NCI-H2107 treated with DMSO at 0.1 percent for 48 hours (cell line): ENCODE measurements around the gene LMO2.
A peak's percentile ranks its signal among the peaks of the same experiment; 100 is the strongest.
"Not testable (repeated sequence)": the region's sequence is repeated elsewhere in the genome, so short reads cannot be mapped to it uniquely, and the experiment has no call there.

Source experiments
- DNase-seq: peaks from one replicate; lab custom pipeline; 2025; ENCODE audit not compliant: unreplicated experiment; lab: John Stamatoyannopoulos, UW

Gene LMO2

DNA sequence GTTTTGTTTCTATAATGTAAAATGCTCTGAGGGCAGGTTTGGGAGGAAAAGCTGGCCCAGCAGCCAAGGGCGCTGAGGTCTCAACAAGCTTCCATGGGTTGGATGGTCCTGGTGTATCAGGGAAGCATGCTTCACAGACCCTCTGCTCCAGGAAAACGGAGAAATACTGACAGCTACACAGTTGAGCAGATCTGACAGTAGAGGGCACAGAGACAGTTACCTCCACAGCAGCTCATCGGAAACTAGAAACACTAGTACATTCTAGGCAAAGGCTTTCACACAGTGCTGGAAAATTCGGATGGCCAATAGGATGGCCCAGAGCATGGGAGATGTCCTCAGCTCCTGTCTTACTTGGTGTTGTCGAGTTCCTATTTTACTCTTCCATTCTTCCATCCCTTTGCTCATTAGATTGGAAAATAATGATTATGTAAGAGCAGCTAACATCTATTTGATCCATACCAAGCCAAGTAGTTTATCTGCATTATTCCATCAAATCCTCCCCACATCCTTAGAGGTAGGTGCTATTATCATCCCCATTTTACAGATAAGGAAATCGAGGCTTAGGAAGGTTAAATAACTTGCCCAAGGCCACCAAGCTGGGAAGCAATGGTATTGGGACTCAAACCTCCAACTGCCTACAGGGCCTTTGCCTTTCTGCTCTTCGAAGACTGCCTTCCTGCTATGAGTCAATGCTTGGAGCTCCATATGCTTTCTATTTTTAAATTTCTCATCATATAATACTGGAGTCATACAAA is 28.3 kb downstream of the LMO2 start:
- no peak for DNase-seq

DNA sequence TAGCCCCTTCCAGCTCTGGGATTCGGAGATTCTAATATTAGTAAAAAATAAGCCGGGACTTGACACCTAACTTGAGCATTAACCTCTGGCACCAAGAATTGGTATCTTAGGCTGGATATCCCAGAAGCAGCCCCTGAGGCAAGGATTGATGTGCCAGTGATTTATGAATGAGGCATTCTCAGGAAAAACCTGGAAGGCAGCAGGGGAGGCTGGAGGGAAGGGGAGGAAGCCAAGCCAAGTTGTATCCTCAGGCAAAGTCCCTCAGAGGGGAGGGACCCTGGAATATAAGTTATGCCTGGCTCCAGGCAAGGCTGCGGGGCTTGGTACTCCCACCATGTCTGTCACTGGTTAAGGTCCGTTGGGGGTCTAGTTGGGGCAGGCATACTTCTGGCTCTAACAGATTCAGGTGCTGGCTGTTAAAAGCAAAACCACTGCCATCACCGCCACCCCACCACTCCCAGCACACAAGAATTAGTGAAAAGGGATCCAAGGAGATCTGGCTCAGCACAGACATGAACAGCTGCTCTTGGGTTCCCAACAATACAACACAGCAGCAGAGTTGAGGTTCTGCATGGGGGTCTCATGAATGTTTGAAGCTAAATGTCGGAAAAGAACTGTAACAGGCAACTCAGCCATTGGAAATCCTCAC is 29.8 kb downstream of the LMO2 start:
- no peak for DNase-seq

DNA sequence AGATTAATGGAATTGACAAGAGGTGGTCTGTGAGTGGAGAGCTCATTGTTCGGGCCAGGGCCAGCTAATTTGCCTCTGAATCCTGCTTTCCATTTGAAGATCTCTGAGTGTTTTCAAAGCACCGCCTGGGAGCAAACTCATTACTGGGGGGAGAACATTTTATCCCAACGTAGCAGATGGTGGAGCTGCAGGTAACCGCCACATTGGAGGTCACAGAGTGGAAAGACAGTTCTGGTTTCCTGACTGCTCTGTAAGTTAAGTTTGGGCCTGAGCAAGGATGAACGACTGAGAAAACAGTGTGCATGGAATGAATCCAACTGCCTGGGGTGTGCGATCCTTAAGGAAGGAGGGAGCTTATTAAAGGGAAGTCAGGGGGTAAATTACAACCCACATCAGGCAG is 30.5 kb downstream of the LMO2 start:
- DNase-seq, result peak; percentile 12

DNA sequence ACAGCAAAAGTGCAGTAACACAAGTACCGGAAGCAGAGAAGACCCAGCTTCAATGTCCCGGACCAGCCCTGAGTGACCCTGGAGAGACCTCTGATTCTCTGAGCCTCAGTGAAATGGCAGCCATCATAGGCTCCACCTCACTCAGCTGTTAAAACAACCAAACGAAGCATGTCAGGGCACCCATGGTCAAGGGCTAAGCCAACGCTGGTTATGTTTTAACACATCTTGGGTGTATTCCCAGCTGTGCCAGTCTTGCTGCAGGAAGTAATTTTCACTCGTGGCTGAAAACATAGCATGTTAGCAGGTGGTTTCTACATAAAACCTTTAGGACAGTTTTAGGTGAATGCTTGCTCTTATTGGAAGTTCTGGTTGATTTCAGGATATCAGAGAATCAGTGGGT is 30.9 kb downstream of the LMO2 start:
- DNase-seq, result peak; percentile 37

GRCh38 chr11:33859306-33859705 is 32.6 kb downstream of the LMO2 start:
- no peak for DNase-seq

DNA sequence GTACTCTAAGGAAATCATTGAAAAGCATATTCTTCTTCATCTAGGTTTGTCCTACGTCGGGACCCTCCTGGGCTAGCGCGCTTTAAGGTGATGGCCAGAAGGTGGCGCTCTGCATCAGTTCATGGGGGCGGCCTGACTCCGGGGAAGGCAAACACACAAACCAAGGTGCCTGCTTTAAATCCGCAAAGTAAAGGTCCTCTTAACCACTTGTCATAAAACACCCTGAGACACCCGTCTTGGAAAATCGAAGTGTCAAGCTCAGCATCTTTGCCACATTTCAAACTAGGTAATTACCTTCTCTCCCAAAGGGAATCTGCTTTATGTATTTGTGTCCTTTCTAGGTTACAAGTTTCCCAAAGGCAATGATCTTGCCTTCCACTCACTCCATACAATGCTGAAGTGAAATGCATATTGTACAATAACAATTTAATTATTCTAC is 33.9 kb downstream of the LMO2 start:
- peak; percentile 48 for DNase-seq

- no peak for DNase-seq
Measured at GRCh38 chr11:33855500-33855899, 36.4 kb downstream of the LMO2 start.

GRCh38 chr11:33848717-33849390 is 43.0 kb downstream of the LMO2 start:
- no peak for DNase-seq

DNA sequence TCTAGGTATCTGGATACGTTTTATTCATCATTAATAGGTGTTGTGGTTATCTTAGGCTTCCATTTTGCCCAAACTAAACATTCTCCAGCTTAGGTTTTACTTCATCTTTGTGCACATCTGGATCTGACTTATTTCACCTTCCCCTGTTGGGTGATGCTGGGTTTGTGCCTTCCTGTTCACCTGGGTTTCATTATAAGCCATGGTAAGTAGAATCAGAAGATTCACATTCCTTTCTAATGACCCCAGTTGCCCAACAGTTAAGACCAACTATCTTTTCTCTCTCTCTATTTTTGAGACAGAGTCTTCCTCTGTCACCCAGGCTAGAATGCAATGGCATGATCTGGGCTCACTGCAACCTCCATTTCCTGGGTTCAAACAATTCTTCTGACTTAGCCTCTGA is 44.6 kb downstream of the LMO2 start:
- DNase-seq, result no peak

DNA sequence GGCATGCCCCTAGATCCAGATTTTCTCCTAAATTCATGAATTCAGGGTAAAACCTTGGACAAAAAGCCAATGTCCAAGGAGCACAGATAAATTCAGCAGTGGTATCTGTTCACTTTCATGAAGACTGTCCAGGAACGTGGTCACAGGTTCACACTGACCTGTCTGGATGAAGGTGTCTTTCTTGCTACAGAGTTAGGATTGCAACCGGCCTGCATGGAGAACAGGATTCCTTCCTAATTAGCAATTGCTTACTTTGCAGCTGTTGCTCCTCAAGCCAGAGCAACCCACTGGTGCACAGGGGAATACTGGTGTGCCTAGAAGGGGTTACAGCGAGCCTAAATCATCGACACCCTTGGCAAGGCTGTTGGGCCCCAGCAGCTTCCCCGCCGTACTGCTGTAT is 47.6 kb downstream of the LMO2 start:
- no peak for DNase-seq

GRCh38 chr11:33843018-33843417 is 48.9 kb downstream of the LMO2 start:
- no peak for DNase-seq

DNA sequence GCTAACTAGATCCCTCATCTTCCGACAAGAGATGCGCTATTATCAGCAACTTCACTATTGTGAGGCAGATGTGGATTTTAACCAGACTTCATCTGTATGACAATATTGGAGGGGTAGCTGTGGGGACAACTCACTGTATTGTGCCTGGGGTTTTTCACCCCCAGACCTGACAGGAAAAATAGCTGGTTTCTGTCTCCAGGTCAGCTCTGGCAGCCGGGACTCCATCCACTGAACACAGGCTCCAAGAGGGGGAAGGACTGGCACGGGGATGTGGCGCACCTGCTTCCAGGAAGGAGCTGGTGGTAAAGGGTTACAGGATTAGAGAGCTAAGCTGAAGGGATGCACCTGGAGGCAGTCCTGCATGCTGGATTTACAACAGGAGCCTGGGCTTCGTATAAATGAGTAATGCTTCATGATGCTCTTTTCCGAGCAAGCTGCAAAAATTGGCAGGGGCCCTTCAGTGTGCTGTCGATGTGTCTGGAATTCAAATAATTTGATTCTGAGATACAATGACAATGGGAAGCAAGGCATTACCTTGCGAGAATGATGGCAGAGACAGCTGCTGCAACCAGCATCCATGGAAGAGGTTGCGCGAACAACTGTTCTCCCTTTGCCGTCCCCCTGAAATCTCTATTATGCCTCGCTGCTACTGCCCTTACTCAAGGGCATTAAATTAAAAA is 49.5 kb downstream of the LMO2 start:
- peak; percentile 44 for DNase-seq

- not testable (repeated sequence) for DNase-seq
Measured at GRCh38 chr11:33838234-33838633, 53.6 kb downstream of the LMO2 start.

DNA sequence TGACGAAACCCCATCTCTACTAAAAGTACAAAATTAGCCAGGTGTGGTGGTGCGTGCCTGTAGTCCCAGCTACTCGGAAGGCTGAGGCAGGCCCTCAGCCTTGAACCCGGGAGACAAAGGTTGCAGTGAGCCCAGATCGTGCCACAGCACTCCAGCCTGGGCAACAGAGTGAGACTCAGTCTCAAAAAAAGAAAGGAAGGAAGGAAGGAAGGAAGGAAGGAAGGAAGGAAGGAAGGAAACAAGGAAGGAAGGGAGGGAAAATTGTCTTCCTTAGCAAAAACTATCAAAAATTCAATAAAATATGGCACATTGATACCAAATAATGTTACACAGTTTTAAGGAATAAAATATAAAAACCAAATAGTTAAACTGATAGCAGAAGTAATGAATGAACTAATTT is 54.5 kb downstream of the LMO2 start:
- not testable (repeated sequence) for DNase-seq

GRCh38 chr11:33835143-33835878 is 56.6 kb downstream of the LMO2 start:
- peak; percentile 29 for DNase-seq

DNA sequence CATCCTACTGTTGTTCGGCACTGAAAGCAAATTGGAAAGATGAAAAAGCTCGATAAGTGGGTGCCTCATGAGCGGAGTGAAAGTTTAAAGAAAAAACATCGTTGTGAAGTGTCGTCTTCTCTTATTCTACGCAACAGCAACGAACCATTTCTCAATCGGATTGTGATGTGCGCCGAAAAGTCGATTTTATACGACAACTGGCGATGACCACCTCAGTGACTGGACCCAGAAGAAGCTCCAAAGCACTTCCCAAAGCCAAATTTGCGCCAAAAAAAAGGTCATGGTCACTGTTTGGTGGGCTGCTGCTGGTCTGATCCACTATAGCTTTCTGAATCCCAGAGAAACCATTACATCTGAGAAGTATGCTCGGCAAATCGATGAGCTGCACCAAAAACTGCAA is 59.2 kb downstream of the LMO2 start:
- DNase-seq, result no peak

GRCh38 chr11:33830903-33831648 is 60.8 kb downstream of the LMO2 start:
- DNase-seq, result no peak

DNA sequence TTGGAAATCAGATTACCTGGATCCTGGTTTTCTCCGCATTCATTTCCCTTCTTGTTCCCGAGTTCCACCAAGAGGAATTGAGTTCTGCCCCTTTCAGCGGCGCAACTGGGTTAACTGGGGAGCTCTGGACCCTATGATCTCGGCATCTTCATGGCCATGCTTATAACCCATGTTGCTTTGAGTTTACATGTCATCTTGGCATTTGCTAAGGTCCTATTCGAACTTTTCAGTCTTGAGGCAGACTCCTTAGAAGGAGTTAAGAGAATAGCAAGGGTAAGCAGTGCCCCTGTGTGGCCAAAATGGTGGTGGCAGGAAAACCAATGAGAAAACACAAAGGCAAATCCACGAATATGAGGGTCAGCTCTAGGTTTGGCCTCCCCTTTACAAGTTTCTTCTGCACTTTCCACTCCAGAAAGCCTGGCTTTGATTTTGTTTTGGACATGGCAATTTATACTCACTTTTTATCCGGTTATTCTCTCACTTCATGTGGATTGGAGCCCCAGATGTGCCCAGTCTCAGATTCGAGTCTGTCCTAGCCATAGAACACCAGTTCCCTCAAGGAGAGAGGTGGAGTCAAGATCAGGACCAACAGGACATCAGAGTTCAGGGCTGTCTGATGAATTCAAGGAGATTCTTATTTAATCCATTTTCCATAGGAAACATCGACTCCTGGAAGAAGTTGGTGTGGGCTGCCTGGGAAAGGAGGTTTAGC is 62.3 kb downstream of the LMO2 start:
- peak; percentile 47 for DNase-seq

- no peak for DNase-seq
Measured at GRCh38 chr11:33828604-33829429, 63.1 kb downstream of the LMO2 start.
